Tibial artery (tissue), 4 donors: Measurements from ENCODE around the gene TADA2A.

ENCODE experiments used
- DNase-seq, 2 donors: peaks; one replicate each; pipeline ENCODE4 v3.0.0-alpha.2; 2019
- H3K27ac ChIP-seq, 2 donors: fragments of 200-600 bp; sonication (generic) in 1 of 2; 1 replicate in 1 of 2; 2 replicates in 1 of 2; pipeline ENCODE4 v1.5.1; 2018 to 2019; ENCODE audit warnings: mild to moderate bottlenecking in 1 of 2
- H3K27me3 ChIP-seq, 2 donors: fragments of 200-600 bp; sonication (generic) in 1 of 2; one replicate each; pipeline versions ENCODE4 v1.5.1 to v1.6.0; 2016 to 2019
- H3K36me3 ChIP-seq, 3 donors: fragments of 200-600 bp; sonication (generic) in 2 of 3; one replicate each; pipeline ENCODE4 v1.5.1; 2016 to 2019; ENCODE audit warnings: mild to moderate bottlenecking in 2 of 3
- H3K4me1 ChIP-seq, 4 donors: fragments of 200-600 bp; sonication (generic) in 2 of 4; 1 replicate in 3 of 4; 2 replicates in 1 of 4; pipeline ENCODE4 v1.5.1; 2016 to 2019
- H3K4me3 ChIP-seq, 2 donors: fragments of 200-600 bp; sonication (generic) in 1 of 2; 1 replicate in 1 of 2; 2 replicates in 1 of 2; pipeline ENCODE4 v1.5.1; 2018 to 2019; ENCODE audit warnings: mild to moderate bottlenecking in 2 of 2
- H3K9me3 ChIP-seq, 3 donors: fragments of 200-600 bp; sonication (generic) in 1 of 3; one replicate each; pipeline ENCODE4 v1.5.1; 2016 to 2019
- CTCF ChIP-seq, 2 experiments: fragments of 200-600 bp in 1 of 2; fragments of 450-650 bp in 1 of 2; IDR thresholded peaks; one replicate each; pipeline ENCODE4 v1.5.1; 2017 to 2019; ENCODE audit warnings: antibody characterized with exemption in 2 of 2, mild to moderate bottlenecking in 1 of 2, moderate library complexity in 1 of 2
- intact Hi-C: fragments of 100-400 bp; cut with DNase I; formaldehyde crosslinking; loops from one replicate; pipeline ENCODE4 v1.15.0; 2023; ENCODE audit warnings: low total_unique reads

TADA2A gene

GRCh38 chr17:37417852-37418251, 11.2 kb downstream of the TADA2A start:
- DNase-seq: no peak
- Histone ChIP-seq H3K4me1 (no peaks in the 10 kb centered on the region), H3K27ac (no peak overlapping the region), H3K27me3 (no peaks in the 10 kb centered on the region), H3K36me3 (peaks cover 19 to 84% (median 50%) of the 10 kb centered on the region in 3 donors), H3K4me3 (no peak overlapping the region), H3K9me3 (no peaks in the 10 kb centered on the region)
- TF ChIP-seq CTCF (IDR thresholded peaks at IDR 0.05): no peak
- intact Hi-C loops: no loop called here

- no peaks in the 10 kb centered on the region for H3K9me3 ChIP-seq
- TF ChIP-seq CTCF (IDR thresholded peaks at IDR 0.05): no peak
- no peaks in the 10 kb centered on the region for H3K27me3 ChIP-seq
- no peaks in the 10 kb centered on the region for H3K4me1 ChIP-seq
- peaks cover 50 to 93% (median 72%) of the 10 kb centered on the region in 3 donors for H3K36me3 ChIP-seq
- H3K27ac ChIP-seq: no peak overlapping the region
- intact Hi-C loops: no loop called here
- H3K4me3 ChIP-seq: no peak overlapping the region
- DNase-seq: no peak
Observed at GRCh38 chr17:37422971-37423625, 16.4 kb downstream of the TADA2A start.

- no peak overlapping the region for H3K4me3 ChIP-seq
- H3K9me3 ChIP-seq: no peaks in the 10 kb centered on the region
- H3K27me3 ChIP-seq: no peaks in the 10 kb centered on the region
- peaks cover 0 to 7% (median 2%) of the 10 kb centered on the region in 4 donors for H3K4me1 ChIP-seq
- peaks cover 43 to 83% (median 59%) of the 10 kb centered on the region in 3 donors for H3K36me3 ChIP-seq
- no peak overlapping the region for H3K27ac ChIP-seq
- TF ChIP-seq CTCF (IDR thresholded peaks at IDR 0.05): no peak
- intact Hi-C loops: no loop called here
- DNase-seq: no peak
Observed at GRCh38 chr17:37425268-37425667, 18.6 kb downstream of the TADA2A start.

- Histone ChIP-seq H3K4me3 (no peak overlapping the region), H3K27me3 (no peaks in the 10 kb centered on the region), H3K27ac (peak overlapping the region in 1 of 2 donors; percentile 39), H3K4me1 (peaks cover 0 to 22% (median 2%) of the 10 kb centered on the region in 4 donors), H3K9me3 (no peaks in the 10 kb centered on the region), H3K36me3 (peaks cover 39 to 54% (median 42%) of the 10 kb centered on the region in 3 donors)
- intact Hi-C loops: no loop called here
- no peak for TF ChIP-seq CTCF (IDR thresholded peaks at IDR 0.05)
- no peak for DNase-seq
Observed at GRCh38 chr17:37429039-37429438, 22.4 kb downstream of the TADA2A start.

- intact Hi-C loops: no loop called here
- Histone ChIP-seq H3K9me3 (no peaks in the 10 kb centered on the region), H3K27ac (peak overlapping the region; percentile 39 to 77), H3K4me1 (peaks cover 0 to 22% (median 2%) of the 10 kb centered on the region in 4 donors), H3K27me3 (no peaks in the 10 kb centered on the region), H3K36me3 (peaks cover 36 to 50% (median 38%) of the 10 kb centered on the region in 3 donors), H3K4me3 (no peak overlapping the region)
- DNase-seq: no peak
- TF ChIP-seq CTCF (IDR thresholded peaks at IDR 0.05): no peak
Observed at GRCh38 chr17:37429453-37429852, 22.8 kb downstream of the TADA2A start.
